ENCODE data around the gene KCNMA1.

- TF ChIP-seq POLR2A (IDR thresholded peaks at IDR 0.05) (no peak), CTCF (IDR thresholded peaks at IDR 0.05 in 8 of 11, conservative IDR thresholded peaks at IDR 0.05 in 3 of 11) (no peak), POLR2AphosphoS5 (IDR thresholded peaks at IDR 0.05) (no peak)
These were observed 256.9 kb downstream of the KCNMA1 start for GRCh38 chr10:77380723-77381122.
